BE2C (cell line): Measurements from ENCODE around the gene EMX1.

Source experiments
- DNase-seq: peaks from one replicate; pipeline ENCODE4 v3.0.0-alpha.2; 2020
- H3K27me3 ChIP-seq: fragments of 250-450 bp; sonication (Bioruptor Pico); 2 replicates; pipeline ENCODE4 v1.5.1; 2020; ENCODE audit warnings: mild to moderate bottlenecking
- H3K36me3 ChIP-seq: fragments of 250-450 bp; sonication (Bioruptor Pico); 2 replicates; pipeline ENCODE4 v1.5.1; 2020; ENCODE audit warnings: mild to moderate bottlenecking
- H3K4me1 ChIP-seq: fragments of 250-450 bp; sonication (Bioruptor Pico); 2 replicates; pipeline ENCODE4 v1.5.1; 2020
- H3K4me3 ChIP-seq: 2 replicates; pipeline ENCODE4 v1.5.1; 2011; ENCODE audit warnings: low read depth, low read length
- H3K9me3 ChIP-seq: fragments of 250-450 bp; sonication (Bioruptor Pico); 2 replicates; pipeline ENCODE4 v1.5.1; 2020
- TF ChIP-seq, protein P1 (sequence below): IDR thresholded peaks from 2 replicates; pipeline ENCODE4 v1.5.1; 2012; ENCODE audit warnings: mild to moderate bottlenecking, low read depth, low read length

EMX1 gene

DNA sequence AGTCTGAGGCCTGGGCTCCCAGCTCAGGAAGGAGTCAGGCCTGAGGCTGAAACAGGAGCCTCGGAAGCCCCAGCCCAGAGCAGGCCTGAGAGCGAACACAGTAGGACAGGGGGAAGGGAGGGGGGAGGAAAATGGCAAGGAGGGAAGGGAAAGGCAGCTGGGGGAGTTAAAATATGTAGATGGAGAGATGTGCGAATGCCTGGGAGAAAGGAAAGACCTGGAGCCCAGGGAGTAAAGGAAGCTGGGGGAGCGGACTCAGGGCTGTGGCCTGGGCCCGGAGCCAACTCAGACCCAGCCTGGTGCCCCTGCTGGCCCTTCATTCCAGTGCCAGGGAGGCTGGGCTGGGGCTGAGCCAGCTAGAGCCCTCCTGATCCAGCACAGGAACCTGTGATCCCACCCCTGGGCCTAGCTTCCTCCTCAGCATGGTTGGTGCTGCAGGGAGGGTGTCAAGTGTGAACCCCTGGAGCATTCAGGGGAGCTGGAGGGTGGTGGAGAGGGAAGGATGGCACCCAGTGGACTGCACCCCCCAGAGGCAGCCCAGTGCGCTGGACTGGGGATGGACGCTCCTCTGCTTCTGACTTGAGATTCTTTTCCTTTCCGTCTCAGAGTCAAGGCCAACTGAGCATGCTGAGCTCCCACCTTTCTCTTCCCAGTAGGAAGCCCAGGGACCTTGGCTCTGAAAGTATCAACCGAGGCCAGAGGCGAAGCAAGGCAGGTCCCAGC is 46.3 kb downstream of the EMX1 start:
- no peaks in the 10 kb centered on the region for H3K9me3 ChIP-seq
- TF ChIP-seq, protein P1, sequence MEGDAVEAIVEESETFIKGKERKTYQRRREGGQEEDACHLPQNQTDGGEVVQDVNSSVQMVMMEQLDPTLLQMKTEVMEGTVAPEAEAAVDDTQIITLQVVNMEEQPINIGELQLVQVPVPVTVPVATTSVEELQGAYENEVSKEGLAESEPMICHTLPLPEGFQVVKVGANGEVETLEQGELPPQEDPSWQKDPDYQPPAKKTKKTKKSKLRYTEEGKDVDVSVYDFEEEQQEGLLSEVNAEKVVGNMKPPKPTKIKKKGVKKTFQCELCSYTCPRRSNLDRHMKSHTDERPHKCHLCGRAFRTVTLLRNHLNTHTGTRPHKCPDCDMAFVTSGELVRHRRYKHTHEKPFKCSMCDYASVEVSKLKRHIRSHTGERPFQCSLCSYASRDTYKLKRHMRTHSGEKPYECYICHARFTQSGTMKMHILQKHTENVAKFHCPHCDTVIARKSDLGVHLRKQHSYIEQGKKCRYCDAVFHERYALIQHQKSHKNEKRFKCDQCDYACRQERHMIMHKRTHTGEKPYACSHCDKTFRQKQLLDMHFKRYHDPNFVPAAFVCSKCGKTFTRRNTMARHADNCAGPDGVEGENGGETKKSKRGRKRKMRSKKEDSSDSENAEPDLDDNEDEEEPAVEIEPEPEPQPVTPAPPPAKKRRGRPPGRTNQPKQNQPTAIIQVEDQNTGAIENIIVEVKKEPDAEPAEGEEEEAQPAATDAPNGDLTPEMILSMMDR, result no peak
- no peaks in the 10 kb centered on the region for H3K4me1 ChIP-seq
- H3K4me3 ChIP-seq, result no peak overlapping the region
- H3K27me3 ChIP-seq, result no peaks in the 10 kb centered on the region
- DNase-seq, result peak; percentile 28
- H3K36me3 ChIP-seq, result no peaks in the 10 kb centered on the region

GRCh38 chr2:72964146-72964525 is 46.8 kb downstream of the EMX1 start:
- Histone ChIP-seq H3K36me3 (no peaks in the 10 kb centered on the region), H3K9me3 (no peaks in the 10 kb centered on the region), H3K27me3 (no peaks in the 10 kb centered on the region), H3K4me1 (no peaks in the 10 kb centered on the region), H3K4me3 (no peak overlapping the region)
- no peak for DNase-seq
- TF ChIP-seq, protein P1, result no peak

GRCh38 chr2:72965016-72965415 is 47.7 kb downstream of the EMX1 start:
- no peaks in the 10 kb centered on the region for H3K27me3 ChIP-seq
- DNase-seq, result no peak
- H3K36me3 ChIP-seq, result no peaks in the 10 kb centered on the region
- H3K9me3 ChIP-seq, result no peaks in the 10 kb centered on the region
- TF ChIP-seq, protein P1, result no peak
- no peaks in the 10 kb centered on the region for H3K4me1 ChIP-seq
- H3K4me3 ChIP-seq, result no peak overlapping the region

DNA sequence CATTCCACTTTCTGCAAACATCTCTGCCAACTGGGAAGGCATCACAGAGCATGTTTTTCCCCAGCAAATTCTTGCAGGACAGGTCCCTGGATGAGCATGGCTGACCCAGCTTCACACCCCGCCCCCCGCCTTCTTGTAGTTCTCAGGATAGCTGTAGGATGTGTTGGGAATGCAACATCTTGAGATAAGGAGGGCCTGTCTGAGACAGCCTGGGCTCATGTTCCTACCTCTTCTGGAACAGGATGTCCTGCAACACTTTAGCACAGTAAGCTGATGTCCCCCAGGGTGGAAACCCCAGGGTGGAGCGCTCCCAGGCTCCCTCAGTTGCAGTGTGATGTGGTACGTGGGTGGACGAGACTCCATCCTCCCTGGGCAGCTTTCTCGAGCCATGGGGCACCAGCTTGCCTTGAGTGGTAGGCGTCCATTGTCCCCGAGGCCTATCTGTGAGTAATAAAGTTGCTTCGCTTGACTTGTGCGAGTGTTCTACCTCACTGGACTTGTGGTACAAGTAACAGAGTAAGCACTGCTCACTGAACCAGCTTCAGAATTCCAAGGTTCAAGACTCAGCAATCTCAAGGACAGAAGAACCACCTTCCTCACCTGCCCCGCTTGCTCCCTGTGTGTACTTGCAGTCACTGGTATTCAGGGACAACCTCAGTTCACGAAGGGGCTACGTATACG is 48.6 kb downstream of the EMX1 start:
- Histone ChIP-seq H3K4me3 (no peak overlapping the region), H3K9me3 (no peaks in the 10 kb centered on the region), H3K27me3 (no peaks in the 10 kb centered on the region), H3K4me1 (no peaks in the 10 kb centered on the region), H3K36me3 (no peaks in the 10 kb centered on the region)
- no peak for DNase-seq
- TF ChIP-seq, protein P1, result no peak

DNA sequence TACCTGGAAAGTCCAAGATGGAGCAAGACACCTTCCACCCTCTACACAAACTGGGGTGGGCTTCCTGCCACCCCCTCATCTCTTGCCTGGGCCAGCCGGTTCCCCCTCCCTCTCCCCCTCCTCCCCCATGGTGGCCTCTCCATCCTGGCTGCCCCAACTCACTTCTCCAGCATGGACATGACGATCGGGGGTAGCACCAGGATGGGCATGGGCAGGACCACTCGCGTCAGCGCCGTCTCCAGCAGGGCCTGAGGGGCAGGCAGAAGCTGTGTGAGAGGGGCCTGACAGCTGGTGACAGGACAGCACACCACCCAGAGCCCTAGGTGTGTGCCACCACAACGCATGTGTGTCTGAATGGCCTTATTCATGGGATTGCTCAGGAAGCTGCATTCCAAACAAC is 51.0 kb downstream of the EMX1 start:
- Histone ChIP-seq H3K4me1 (no peaks in the 10 kb centered on the region), H3K36me3 (no peaks in the 10 kb centered on the region), H3K27me3 (no peaks in the 10 kb centered on the region), H3K4me3 (no peak overlapping the region), H3K9me3 (no peaks in the 10 kb centered on the region)
- TF ChIP-seq, protein P1, result no peak
- no peak for DNase-seq

DNA sequence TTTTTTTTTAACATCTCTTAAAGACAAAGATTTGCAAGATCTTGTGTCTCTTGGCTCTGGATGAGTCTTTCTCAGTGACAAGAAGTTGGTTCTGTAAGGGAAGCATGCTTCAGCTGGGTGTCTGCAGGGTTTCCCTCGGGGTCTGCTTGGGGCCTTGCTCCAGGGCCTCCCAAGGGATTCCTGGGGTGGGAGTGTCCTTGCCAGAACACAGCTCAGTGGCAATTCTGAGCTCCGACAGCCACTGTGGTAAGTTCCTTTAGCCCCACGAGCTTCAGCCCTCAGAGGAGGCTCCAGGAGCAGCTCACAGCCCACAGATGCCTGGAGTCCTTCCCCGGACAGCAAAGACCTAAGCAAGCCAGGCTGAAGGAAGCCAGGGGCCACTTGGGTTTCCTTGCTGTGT is 52.4 kb downstream of the EMX1 start:
- Histone ChIP-seq H3K4me1 (no peaks in the 10 kb centered on the region), H3K9me3 (no peaks in the 10 kb centered on the region), H3K4me3 (no peak overlapping the region), H3K36me3 (no peaks in the 10 kb centered on the region), H3K27me3 (no peaks in the 10 kb centered on the region)
- DNase-seq, result no peak
- TF ChIP-seq, protein P1, result no peak
